PC-3 (cell line): ENCODE measurements around the gene DLG2.

Source experiments
- EZH2 ChIP-seq: fragments of 300-600 bp; sonication (generic); IDR thresholded peaks from one replicate; pipeline ENCODE4 v1.6.1; 2017; ENCODE audit warnings: antibody characterized with exemption, mild to moderate bottlenecking, low read length; ENCODE audit not compliant: unreplicated experiment
- EZH2phosphoT487 ChIP-seq: fragments of 300-600 bp; sonication (generic); IDR thresholded peaks from 2 replicates; pipeline ENCODE4 v1.6.1; 2018; ENCODE audit warnings: mild to moderate bottlenecking, antibody characterized with exemption, low read length, borderline replicate concordance
- TF ChIP-seq, protein P1 (sequence below): fragments of 300-600 bp; sonication (generic); conservative IDR thresholded peaks from 2 replicates; pipeline ENCODE4 v1.5.1; 2017; ENCODE audit warnings: antibody characterized with exemption, low read depth, mild to moderate bottlenecking, low read length

- TF ChIP-seq, protein P1, sequence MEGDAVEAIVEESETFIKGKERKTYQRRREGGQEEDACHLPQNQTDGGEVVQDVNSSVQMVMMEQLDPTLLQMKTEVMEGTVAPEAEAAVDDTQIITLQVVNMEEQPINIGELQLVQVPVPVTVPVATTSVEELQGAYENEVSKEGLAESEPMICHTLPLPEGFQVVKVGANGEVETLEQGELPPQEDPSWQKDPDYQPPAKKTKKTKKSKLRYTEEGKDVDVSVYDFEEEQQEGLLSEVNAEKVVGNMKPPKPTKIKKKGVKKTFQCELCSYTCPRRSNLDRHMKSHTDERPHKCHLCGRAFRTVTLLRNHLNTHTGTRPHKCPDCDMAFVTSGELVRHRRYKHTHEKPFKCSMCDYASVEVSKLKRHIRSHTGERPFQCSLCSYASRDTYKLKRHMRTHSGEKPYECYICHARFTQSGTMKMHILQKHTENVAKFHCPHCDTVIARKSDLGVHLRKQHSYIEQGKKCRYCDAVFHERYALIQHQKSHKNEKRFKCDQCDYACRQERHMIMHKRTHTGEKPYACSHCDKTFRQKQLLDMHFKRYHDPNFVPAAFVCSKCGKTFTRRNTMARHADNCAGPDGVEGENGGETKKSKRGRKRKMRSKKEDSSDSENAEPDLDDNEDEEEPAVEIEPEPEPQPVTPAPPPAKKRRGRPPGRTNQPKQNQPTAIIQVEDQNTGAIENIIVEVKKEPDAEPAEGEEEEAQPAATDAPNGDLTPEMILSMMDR, result no peak
- TF ChIP-seq EZH2 (no peak), EZH2phosphoT487 (no peak)
Observed at GRCh38 chr11:84105148-84105547, 1522.0 kb downstream of the DLG2 start.
